Measurements from ENCODE around the gene WDR33. TPM values are rescaled to one million over a fixed set of nuclear protein-coding genes. Genes with fewer than 3 reads are reported as not detected.
"Not testable (repeated sequence)": the region's sequence is repeated elsewhere in the genome, so short reads cannot be mapped to it uniquely, and the experiment has no call there.

The WDR33 gene
- 25.8 and 29.1 TPM in 2 replicates for total RNA-seq (2014; rRNA removed; shearing (Covaris generic))

- DNase-seq (ENCODE audit: low spot score): peak; percentile 73
These were observed at the start of gene WDR33 for GRCh38 chr2:127810619-127811396. TSS of gene WDR33 (minus strand) at chr2:127811171. CDS start at chr2:127770981, 40,190 bp downstream.

DNA sequence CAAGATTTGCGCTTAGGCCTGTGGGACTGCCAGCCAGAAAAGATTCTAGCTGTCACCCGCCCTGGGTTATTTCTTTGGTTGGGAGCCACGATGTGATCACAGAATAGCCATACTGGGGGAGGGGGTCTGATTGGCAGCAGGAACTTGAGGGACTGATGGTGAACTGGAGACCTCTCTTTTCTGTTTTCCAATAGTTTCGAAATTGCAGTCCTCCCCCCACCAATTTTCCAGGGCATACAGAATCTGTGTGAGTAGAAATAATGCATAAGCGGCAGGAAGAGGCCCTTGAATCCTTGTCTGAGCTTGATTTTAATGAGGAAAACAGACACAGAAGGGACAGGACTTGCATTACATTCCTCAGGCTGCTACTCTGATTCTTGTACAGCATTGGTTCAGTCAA, 49.2 kb upstream of the WDR33 start:
- DNase-seq (ENCODE audit: low spot score): no peak

DNA sequence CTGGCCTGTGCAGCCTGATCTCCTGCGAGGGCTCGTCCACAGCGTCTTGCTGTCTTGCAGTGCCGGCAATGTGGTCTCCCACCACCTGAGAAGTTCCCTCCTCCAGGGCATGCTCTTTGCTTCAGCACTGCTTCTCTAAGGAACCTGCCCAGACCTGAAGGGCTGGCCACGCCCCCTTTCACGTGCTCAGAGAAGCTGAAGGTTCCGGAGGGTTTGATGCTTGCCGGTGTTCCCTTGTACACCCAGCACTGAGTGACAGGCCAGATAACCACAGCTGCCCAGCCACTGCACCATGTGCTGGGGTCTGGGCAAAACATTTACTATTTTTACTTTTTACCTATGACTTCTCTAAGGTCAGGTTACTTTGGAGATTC, 48.7 kb upstream of the WDR33 start:
- no peak for DNase-seq (ENCODE audit: low spot score)

DNA sequence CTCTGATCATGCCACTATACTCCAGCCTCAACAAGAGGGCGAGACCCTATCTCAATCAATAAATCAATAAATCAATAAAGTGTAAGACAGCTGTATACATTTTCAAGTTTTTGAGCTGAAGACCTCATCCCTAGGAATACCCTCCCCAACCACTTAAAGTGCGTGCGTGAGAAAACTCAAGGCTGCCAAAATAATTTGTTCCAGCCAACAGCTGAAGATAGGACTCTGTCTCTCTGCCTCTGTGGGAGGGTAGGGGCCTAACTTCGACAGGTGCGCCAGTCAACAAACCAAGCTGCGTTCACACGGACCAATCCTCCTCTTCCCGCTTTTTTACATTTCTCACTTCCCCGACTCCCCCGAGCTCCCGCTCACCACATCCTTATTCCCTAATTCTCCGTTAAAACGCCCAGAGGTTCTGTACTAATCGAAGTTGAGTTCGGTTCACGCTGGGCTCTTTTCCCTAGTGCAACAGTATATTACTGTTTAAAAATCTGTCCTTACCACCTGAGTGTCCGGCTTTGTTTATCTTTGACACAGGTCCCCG, 46.4 kb upstream of the WDR33 start:
- DNase-seq (ENCODE audit: low spot score): peak; percentile 31

DNA sequence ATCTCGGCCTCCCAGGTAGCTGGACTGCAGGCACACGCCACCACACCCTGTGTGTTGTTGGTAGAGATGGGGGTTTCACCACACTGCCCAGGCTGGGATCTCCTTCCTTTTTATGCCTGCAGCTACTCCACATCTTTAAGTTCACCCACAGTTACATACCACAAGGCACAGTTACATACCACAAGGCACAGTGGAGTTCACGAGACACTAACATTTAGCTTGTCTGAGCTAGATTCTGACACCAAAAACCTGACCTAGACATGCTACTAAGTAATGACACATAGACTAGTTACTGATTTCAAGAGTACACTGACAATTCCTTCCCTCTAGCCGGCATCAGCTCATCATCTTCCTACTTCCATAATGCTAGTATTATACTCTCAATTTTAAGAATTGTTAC, 42.7 kb upstream of the WDR33 start:
- DNase-seq (ENCODE audit: low spot score): no peak

DNA sequence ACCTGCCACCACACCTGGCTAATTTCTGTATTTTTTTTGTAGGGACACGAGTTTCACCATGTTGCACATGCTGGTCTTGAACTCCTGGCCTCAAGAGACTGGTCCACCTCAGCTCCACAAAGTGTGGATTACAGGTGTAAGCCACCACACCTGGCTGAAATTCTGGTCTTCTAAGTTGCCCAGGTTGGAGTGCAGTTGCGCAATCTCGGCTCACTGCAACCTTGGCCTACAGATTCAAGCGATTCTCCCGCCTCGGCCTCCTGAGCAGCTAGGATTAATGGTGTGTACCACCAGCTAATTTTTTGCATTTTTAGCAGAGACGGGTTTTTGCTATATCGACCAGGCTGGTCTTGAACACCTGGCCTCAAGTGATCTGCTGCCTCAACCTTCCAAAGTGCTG, 41.4 kb upstream of the WDR33 start:
- DNase-seq (ENCODE audit: low spot score): no peak

DNA sequence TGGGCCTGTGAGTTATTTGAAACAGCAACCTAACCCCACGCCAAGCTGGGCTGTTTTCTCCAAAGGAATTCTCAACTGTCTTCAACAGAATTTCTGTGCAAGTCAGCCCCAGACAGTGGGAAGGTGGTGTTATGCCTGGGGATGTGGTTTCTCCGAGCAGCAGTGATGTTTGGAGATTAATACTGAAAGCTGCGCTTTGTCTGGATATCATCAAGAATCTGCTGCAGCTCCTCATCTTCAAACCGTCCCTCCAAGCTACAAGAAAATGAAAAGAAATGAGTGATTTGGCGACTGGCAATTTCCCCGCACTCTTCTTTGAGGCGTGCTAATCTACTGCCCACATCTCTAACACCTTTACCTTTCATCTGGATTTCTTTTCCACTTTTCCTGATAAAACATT, 37.0 kb upstream of the WDR33 start:
- no peak for DNase-seq (ENCODE audit: low spot score)

DNA sequence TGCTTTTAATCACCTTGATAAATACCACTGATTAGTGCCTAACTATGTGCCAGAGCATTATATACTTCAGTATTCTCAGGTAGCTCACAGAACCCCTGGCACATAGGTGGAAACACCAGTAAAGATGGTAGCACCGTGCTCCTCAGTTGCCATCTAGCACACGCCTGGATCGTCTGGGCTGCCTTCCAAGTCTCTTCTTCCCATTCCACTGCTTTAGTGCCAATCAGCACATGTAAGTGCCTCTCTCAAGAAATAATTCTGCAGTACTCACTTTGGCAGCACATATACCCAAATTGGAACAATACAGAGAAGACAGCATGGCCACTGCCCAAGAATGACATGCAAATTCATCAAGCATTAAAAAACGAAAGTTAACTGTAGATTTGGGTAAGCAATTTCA, 34.0 kb upstream of the WDR33 start:
- no peak for DNase-seq (ENCODE audit: low spot score)

- no peak for DNase-seq (ENCODE audit: low spot score)
These were observed 32.7 kb upstream of the WDR33 start for GRCh38 chr2:127843677-127844076.

GRCh38 chr2:127841466-127842178, 30.7 kb upstream of the WDR33 start:
- DNase-seq (ENCODE audit: low spot score): no peak

DNA sequence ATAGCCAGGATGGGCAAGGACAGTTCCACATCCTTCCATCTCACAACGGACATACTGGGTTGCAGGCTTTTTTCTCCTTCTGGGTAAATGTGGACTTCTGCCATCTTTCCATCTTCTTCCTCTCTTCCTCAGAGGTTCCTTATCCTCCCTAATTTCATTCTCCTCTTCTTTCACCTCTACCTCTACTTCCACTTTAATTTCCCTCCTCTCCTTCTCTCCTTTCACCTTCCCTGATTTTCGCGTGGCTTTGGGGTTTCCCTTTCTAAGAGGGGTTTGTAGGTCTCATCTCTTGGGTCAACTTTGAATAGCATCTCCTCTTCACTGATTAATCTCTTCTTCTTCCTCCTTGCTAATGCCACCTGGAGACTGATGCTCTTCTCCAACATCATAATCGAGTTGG, 29.9 kb upstream of the WDR33 start:
- no peak for DNase-seq (ENCODE audit: low spot score)

DNA sequence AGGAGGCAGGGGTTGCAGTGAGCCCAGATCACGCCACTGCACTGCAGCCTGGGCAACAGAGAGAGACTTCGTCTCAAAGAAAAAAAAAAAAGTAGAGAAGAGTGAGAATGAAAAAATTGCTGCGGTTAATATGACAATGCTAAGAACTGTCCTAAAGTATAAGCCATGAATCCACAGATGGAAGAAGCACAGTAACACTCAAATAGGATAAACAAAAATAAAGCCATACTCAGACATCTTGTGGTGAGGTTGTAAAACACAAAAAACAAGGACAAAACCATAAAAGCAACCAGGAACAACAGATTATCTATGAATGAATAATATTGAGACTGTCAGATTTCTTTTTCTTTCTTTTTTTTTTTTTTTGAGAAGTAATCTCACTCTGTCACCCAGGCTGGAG, 24.0 kb upstream of the WDR33 start:
- DNase-seq (ENCODE audit: low spot score): no peak

GRCh38 chr2:127829845-127830246, 18.9 kb upstream of the WDR33 start:
- DNase-seq (ENCODE audit: low spot score): peak; percentile 61

DNA sequence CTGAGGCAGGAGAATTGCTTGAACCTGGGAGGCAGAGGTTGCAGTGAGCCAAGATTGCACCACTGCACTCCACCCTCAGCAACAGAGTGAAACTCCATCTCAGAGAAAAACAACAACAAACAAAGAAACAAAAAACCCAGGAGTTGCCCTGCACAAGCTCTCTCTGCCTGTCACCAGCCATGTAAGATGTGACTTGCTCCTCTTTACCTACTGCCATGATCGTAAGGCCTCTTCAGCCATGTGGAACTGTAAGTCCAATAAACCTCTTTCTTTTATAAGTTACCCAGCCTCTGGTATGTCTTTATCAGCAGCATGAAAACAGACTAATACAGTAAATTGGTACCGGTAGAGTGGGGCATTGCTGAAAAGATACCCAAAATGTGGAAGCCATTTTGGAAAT, 15.7 kb upstream of the WDR33 start:
- not testable (repeated sequence) for DNase-seq (ENCODE audit: low spot score)

- no peak for DNase-seq (ENCODE audit: low spot score)
These were observed 15.1 kb upstream of the WDR33 start for GRCh38 chr2:127826047-127826446.

GRCh38 chr2:127820080-127820668, 9.2 kb upstream of the WDR33 start:
- DNase-seq (ENCODE audit: low spot score): no peak

- DNase-seq (ENCODE audit: low spot score): no peak
These were observed 7.9 kb upstream of the WDR33 start for GRCh38 chr2:127818794-127819425.

DNA sequence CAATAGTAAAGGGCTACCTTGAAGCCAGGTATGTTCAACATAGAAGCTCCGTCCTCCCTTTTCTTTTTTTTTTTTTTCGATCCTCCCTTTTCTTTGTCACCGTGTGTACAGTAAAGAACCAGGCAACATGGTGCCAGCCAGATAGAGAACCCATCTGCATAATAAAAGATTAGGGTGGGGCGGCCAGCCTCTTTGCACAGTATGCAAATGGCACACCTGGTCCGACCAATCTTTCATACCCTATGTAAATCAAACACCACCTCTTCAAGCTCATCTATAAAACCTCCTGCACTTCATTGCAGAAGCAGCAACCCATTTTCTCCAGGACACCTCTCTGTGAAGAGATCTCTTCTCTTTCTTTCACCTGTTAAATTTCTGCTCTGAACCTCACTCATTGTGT, 7.3 kb upstream of the WDR33 start:
- no peak for DNase-seq (ENCODE audit: low spot score)

GRCh38 chr2:127814677-127815076, 3.7 kb upstream of the WDR33 start:
- no peak for DNase-seq (ENCODE audit: low spot score)

DNA sequence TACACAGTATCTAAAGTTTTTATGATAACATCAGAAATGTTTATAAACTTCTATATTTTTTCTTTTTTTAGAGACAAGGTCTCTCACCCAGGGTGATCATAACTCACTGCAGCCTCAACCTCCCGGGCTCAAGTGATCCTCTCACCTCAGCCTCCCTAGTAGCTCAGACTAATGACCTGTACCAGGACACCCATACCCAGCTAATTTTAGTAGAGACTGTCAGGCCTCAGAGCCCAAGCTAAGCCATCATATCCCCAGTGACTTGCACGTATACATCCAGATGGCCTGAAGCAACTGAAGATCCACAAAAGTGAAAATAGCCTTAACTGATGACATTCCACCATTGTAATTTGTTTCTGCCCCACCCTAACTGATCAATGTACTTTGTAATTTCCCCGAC, 1.5 kb upstream of the WDR33 start:
- not testable (repeated sequence) for DNase-seq (ENCODE audit: low spot score)

DNA sequence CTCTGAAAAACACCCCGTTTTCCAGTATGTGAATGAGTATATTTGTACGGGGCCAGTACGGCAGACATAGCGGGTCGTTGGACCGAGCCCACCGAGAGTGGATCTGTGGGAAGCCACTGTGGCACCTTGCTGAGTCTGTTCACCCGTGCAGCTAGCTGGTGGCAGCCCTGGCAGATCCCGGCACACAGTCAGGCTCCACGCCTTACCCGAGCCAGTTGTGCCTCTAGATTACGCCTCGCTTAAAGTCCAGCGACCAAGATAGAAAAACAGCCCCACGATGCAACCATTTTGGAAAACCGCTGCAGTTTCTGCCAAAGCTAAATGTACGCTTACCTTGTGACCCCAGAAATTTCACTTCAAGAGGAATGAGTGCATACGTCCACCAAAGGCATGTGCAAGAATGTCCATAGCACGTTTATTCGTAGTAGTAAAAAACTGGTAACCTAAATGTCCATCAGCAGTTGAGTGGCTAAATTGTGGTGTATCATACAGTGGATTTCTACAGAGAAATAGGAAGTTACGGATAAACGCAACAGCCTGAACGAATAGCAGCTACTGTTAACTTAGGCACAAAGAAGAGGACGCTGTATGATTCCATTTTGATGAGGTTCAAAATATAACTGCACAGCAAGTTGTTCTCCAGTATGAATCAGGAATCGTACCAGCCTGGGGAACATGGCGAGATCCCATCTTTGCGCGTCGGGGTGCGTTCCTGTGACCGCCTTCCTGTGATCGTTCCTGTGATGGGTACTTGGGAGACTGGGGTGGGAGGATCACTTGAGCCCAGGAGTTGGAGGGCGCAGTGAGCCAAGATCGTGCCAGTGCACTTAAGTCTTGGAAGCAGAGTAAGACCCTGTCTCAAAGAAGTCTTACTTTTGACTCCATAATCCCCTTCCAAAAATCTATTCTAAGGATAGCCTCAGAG, 688 bp upstream of the WDR33 start:
- no peak for DNase-seq (ENCODE audit: low spot score)
